Mucosa of stomach (tissue), 1 donor: ENCODE data around the gene TIA1.
A peak's percentile ranks its signal among the peaks of the same experiment; 100 is the strongest.
"Not testable (repeated sequence)": the region's sequence is repeated elsewhere in the genome, so short reads cannot be mapped to it uniquely, and the experiment has no call there.

Experiments
- H3K27me3 ChIP-seq: one replicate; pipeline ENCODE4 v1.7.0; 2013; ENCODE audit warnings: mild to moderate bottlenecking, low read length; ENCODE audit not compliant: control insufficient read depth, insufficient read depth
- H3K36me3 ChIP-seq: one replicate; pipeline ENCODE4 v1.7.0; 2013; ENCODE audit warnings: low read length; ENCODE audit not compliant: control insufficient read depth, insufficient read depth
- H3K4me1 ChIP-seq: one replicate; pipeline ENCODE4 v1.7.0; 2013; ENCODE audit warnings: mild to moderate bottlenecking, low read length; ENCODE audit not compliant: control insufficient read depth, insufficient read depth
- H3K4me3 ChIP-seq: one replicate; pipeline ENCODE4 v1.7.0; 2013; ENCODE audit warnings: low read length
- H3K9ac ChIP-seq: one replicate; pipeline ENCODE4 v1.7.0; 2013; ENCODE audit warnings: mild to moderate bottlenecking, low read length, moderate library complexity
- H3K9me3 ChIP-seq: one replicate; pipeline ENCODE4 v1.7.0; 2013; ENCODE audit warnings: mild to moderate bottlenecking, low read length, moderate library complexity; ENCODE audit not compliant: control insufficient read depth
- donor health status: Pancreatic carcinoma.

The TIA1 gene

GRCh38 chr2:70248181-70248847, at the start of gene TIA1:
Gene TIA1 (minus strand): TSS chr2:70248628. CDS start chr2:70248430, 198 bp downstream.
- Histone ChIP-seq H3K4me1 (peaks cover 11% of the 10 kb centered on the region), H3K27me3 (no peaks in the 10 kb centered on the region), H3K4me3 (peak within 1 kb of the TSS; percentile 75), H3K9ac (peak within 1 kb of the TSS; percentile 93), H3K36me3 (no peaks in the 10 kb centered on the region), H3K9me3 (no peaks in the 10 kb centered on the region)

DNA sequence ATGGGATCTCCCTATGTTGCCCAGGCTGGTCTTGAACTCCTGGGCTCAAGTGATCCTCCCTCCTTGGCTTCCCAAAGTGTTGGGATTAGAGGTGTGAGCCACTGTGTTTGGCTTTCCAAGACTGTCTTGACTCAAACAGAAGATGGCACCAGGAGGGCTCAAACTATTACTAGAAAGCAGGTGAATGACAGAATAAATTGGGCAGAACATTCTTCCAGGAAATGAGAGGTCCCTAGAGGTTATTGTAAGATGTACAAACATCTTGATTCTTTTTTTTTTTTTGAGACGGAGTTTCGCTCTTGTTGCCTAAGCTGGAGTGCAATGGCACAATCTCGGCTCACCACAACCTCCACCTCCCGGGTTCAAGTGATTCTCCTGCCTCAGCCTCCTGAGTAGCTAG, 49.4 kb upstream of the TIA1 start:
- not testable (repeated sequence) for H3K4me3 ChIP-seq, H3K4me1 ChIP-seq, H3K9me3 ChIP-seq, H3K36me3 ChIP-seq, H3K9ac ChIP-seq, H3K27me3 ChIP-seq

GRCh38 chr2:70283500-70284191, 35.2 kb upstream of the TIA1 start:
- Histone ChIP-seq H3K4me3 (no peak overlapping the region), H3K9me3 (no peaks in the 10 kb centered on the region), H3K4me1 (peaks cover 4% of the 10 kb centered on the region), H3K27me3 (no peaks in the 10 kb centered on the region), H3K9ac (no peak overlapping the region), H3K36me3 (peaks cover 7% of the 10 kb centered on the region)

DNA sequence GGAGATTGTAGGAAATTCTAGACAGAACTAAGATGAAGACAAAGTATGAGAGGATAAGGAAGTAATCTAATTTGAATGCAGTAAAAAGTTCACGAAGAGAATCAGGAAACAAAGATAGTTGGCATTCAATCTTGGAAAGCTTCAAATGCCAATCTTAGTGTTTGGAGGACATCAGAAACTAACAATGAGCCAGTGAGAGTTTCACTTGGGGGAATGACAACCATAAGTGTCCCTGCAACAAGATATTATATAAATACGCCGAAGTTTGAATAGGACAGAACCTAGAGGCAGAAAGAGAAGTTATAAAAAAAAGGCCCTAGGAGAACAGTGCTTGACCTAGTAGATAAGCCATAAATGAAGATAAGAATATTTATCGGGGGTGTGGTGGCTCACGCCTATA, 34.0 kb upstream of the TIA1 start:
- peaks cover 1% of the 10 kb centered on the region for H3K36me3 ChIP-seq
- peaks cover 4% of the 10 kb centered on the region for H3K4me1 ChIP-seq
- H3K9me3 ChIP-seq = no peaks in the 10 kb centered on the region
- H3K27me3 ChIP-seq = no peaks in the 10 kb centered on the region
- H3K4me3 ChIP-seq = no peak overlapping the region
- no peak overlapping the region for H3K9ac ChIP-seq

- Histone ChIP-seq H3K36me3 (no peaks in the 10 kb centered on the region), H3K4me1 (peaks cover 4% of the 10 kb centered on the region), H3K4me3 (no peak overlapping the region), H3K9ac (no peak overlapping the region), H3K9me3 (no peaks in the 10 kb centered on the region), H3K27me3 (no peaks in the 10 kb centered on the region)
Measured at GRCh38 chr2:70280242-70280798, 31.9 kb upstream of the TIA1 start.

GRCh38 chr2:70270323-70270722, 21.9 kb upstream of the TIA1 start:
- H3K27me3 ChIP-seq = no peaks in the 10 kb centered on the region
- no peak overlapping the region for H3K9ac ChIP-seq
- H3K4me1 ChIP-seq = no peaks in the 10 kb centered on the region
- no peaks in the 10 kb centered on the region for H3K36me3 ChIP-seq
- H3K4me3 ChIP-seq = no peak overlapping the region
- no peaks in the 10 kb centered on the region for H3K9me3 ChIP-seq

- H3K36me3 ChIP-seq, H3K9ac ChIP-seq, H3K27me3 ChIP-seq, H3K4me1 ChIP-seq, H3K9me3 ChIP-seq, H3K4me3 ChIP-seq: not testable (repeated sequence)
Measured at GRCh38 chr2:70269422-70270302, 21.2 kb upstream of the TIA1 start.

DNA sequence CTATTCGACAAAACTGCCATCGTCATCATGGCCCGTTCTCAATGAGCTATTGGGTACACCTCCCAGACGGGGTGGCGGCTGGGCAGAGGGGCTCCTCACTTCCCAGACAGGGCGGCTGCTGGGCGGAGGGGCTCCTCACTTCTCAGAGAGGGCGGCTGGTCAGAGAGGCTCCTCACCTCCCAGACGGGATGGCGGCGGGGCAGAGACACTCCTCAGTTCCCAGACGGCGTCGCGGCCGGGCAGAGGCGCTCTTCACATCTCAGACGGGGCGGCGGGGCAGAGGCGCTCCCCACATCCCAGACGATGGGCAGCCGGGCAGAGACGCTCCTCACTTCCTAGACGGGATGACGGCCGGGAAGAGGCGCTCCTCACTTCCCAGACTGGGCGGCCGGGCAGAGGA, 18.5 kb upstream of the TIA1 start:
- not testable (repeated sequence) for H3K4me3 ChIP-seq, H3K9ac ChIP-seq, H3K27me3 ChIP-seq, H3K4me1 ChIP-seq, H3K9me3 ChIP-seq, H3K36me3 ChIP-seq

DNA sequence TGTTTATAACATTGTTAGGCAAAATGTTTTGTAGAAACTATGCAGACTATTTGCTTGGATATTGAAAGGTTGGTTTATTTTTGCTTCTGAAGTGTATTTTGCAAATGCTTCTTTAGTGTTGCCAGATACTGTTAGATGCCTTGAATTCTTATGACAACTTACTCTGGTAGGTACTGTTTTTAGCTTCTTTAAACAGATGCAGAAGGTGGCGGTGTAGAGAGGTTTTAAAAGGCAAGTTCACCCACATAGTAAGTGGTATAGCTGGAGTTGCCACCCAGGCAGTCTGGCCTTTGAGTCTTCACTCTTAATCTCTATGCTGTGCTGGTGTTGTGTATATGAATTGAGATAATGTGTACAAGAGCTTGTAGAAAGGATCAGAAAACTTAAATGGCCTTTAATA, 13.1 kb upstream of the TIA1 start:
- H3K36me3 ChIP-seq = no peaks in the 10 kb centered on the region

DNA sequence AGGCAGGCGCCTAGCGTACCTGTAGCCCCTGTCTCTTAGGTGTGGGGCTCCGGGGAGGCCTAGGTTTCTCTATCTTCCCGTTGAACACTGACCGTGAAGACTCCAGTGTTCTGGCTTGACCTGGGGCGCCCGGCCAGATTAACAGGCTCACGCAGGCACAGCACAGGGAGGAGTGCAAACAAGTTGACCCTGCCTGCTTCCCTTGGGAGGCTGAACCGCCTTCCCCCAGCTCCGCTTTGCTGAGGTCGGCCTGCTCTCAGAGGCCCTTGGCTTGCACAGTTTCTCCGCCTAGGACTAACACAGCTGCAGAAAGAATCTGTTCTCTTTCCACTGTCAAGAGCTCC, 10.1 kb upstream of the TIA1 start:
- peaks cover 6% of the 10 kb centered on the region for H3K4me1 ChIP-seq
- no peaks in the 10 kb centered on the region for H3K36me3 ChIP-seq
- H3K27me3 ChIP-seq = no peaks in the 10 kb centered on the region
- H3K9me3 ChIP-seq = no peaks in the 10 kb centered on the region
- H3K4me3 ChIP-seq = peak overlapping the region; percentile 71
- peak overlapping the region; percentile 61 for H3K9ac ChIP-seq

More for the DNA sequence above, 13.1 kb upstream of the TIA1 start:
- H3K4me3 ChIP-seq = no peak overlapping the region
- peaks cover 6% of the 10 kb centered on the region for H3K4me1 ChIP-seq
- no peaks in the 10 kb centered on the region for H3K9me3 ChIP-seq
- no peaks in the 10 kb centered on the region for H3K27me3 ChIP-seq
- no peak overlapping the region for H3K9ac ChIP-seq

DNA sequence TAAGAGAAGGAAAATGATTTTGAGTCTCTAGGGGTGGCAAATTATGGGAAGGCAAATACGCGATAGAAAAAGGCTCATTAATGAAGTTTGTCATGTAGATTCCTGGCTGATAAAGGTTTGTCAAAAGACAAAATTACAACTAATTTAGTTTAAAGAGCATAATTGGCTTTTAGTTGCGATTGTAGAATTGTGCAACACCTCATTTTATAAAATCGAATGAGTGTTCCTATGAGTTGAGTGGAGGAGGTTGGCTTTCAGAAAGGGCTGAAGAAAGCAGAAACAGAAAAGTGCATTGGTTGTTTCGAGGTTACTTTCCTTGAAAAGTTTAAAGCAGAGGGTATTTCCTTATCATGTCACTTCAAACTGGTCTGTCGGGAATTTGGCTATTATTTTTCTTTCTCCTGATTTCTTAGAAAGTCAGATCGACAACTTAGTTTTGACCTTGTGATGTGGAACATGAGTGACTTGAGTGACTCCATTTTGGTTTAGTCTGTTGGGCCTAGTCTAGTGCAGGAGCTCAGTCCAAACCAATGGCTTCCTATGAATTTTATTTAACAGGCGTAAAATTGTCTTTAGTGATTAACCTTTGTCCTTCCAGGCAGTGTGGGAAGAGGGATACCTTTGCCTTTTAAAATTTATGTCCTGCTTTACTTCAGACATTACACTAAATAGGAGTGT, 7.3 kb upstream of the TIA1 start:
- Histone ChIP-seq H3K9ac (no peak overlapping the region), H3K36me3 (no peaks in the 10 kb centered on the region), H3K9me3 (no peaks in the 10 kb centered on the region), H3K27me3 (no peaks in the 10 kb centered on the region), H3K4me3 (no peak overlapping the region), H3K4me1 (peaks cover 6% of the 10 kb centered on the region)
